ENCODE results near the gene PADI4. TPM values are rescaled to one million over a fixed set of nuclear protein-coding genes. Genes with fewer than 3 reads are reported as not detected.

Gene PADI4
- total RNA-seq, 1 donor from 2014 or later: 0.74 TPM

GRCh38 chr1:17297991-17298390 lies 10.0 kb upstream of the PADI4 start:
- TF ChIP-seq POLR2A (IDR thresholded peaks at IDR 0.05) (no peak), POLR2AphosphoS5 (IDR thresholded peaks at IDR 0.05; ENCODE audit: insufficient read depth in 1 of 2, low read depth in 1 of 2) (peak in 1 of 2 donors; percentile 82)
- DNase-seq (ENCODE audit: extremely low spot score in 2 of 2): no peak
- Histone ChIP-seq H3K9me3 (peaks cover 3% of the 10 kb centered on the region), H3K27ac (no peak overlapping the region), H3K4me1 (no peaks in the 10 kb centered on the region), H3K4me3 (no peak overlapping the region), H3K36me3 (no peaks in the 10 kb centered on the region), H3K27me3 (no peaks in the 10 kb centered on the region)
- intact Hi-C loops (cut with DNase I): no loop called here

DNA sequence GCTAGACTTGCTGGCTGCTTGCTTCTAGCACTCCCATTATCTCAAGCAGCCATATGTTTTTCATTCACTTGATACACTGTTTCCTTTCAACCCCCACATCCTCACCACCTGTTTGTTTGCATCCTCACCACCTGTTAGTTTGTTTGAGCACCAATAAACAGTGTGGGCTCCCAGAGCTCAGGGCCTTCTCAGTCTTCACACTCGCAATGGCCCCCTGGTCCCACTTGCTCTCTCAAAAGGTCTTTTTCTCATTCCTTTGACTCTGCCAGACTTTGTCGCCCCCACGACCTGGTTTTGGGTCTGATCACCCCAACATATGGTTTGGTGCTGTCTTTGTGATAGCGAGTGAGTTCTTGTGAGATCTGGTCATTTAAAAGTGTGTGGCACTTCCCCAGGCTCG lies 6.2 kb upstream of the PADI4 start:
- DNase-seq (ENCODE audit: extremely low spot score in 2 of 2): no peak
- Histone ChIP-seq H3K4me1 (peaks cover 13% of the 10 kb centered on the region), H3K36me3 (no peaks in the 10 kb centered on the region), H3K9me3 (peaks cover 3% of the 10 kb centered on the region), H3K27me3 (no peaks in the 10 kb centered on the region), H3K27ac (no peak overlapping the region), H3K4me3 (no peak overlapping the region)
- intact Hi-C loops (cut with DNase I): no loop called here
- TF ChIP-seq POLR2AphosphoS5 (IDR thresholded peaks at IDR 0.05; ENCODE audit: insufficient read depth in 1 of 2, low read depth in 1 of 2) (no peak), POLR2A (IDR thresholded peaks at IDR 0.05) (no peak), CTCF (IDR thresholded peaks at IDR 0.05) (no peak)

GRCh38 chr1:17304151-17304825 lies 3.7 kb upstream of the PADI4 start:
- H3K4me1 ChIP-seq: peaks cover 13% of the 10 kb centered on the region
- peaks cover 3% of the 10 kb centered on the region for H3K9me3 ChIP-seq
- DNase-seq (ENCODE audit: extremely low spot score in 2 of 2): no peak

DNA sequence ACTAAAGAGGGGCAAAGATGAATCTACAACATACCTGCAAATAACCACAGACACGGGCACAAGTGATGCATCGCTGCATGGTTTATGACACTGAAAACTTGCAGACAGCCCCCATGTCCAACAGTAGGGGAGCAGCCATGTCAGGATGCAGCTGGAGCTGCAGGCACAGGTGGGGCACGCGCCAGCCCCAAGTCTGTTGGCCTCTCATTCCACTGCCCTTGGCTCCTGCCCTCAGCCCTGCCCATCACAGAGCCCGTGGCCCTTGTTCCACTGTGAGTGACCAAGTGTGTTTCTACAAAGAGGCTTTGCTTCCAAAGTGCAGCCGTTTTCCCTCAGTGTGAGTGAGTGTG lies 3.2 kb upstream of the PADI4 start:
- peaks cover 3% of the 10 kb centered on the region for H3K9me3 ChIP-seq
- H3K27ac ChIP-seq: no peak overlapping the region
- intact Hi-C loops (cut with DNase I): no loop called here
- TF ChIP-seq POLR2AphosphoS5 (IDR thresholded peaks at IDR 0.05; ENCODE audit: insufficient read depth in 1 of 2, low read depth in 1 of 2): no peak
- H3K4me1 ChIP-seq: peaks cover 13% of the 10 kb centered on the region
- H3K27me3 ChIP-seq: no peaks in the 10 kb centered on the region
- no peak for DNase-seq (ENCODE audit: extremely low spot score in 2 of 2)
- no peak overlapping the region for H3K4me3 ChIP-seq
- H3K36me3 ChIP-seq: no peaks in the 10 kb centered on the region

More at GRCh38 chr1:17304151-17304825, 3.7 kb upstream of the PADI4 start:
- TF ChIP-seq POLR2A (IDR thresholded peaks at IDR 0.05) (no peak), POLR2AphosphoS5 (IDR thresholded peaks at IDR 0.05; ENCODE audit: insufficient read depth in 1 of 2, low read depth in 1 of 2) (no peak), CTCF (IDR thresholded peaks at IDR 0.05) (no peak)
- H3K27ac ChIP-seq: no peak overlapping the region
- no peak overlapping the region for H3K4me3 ChIP-seq
- no peaks in the 10 kb centered on the region for H3K27me3 ChIP-seq
- H3K36me3 ChIP-seq: no peaks in the 10 kb centered on the region
- intact Hi-C loops (cut with DNase I): no loop called here

DNA sequence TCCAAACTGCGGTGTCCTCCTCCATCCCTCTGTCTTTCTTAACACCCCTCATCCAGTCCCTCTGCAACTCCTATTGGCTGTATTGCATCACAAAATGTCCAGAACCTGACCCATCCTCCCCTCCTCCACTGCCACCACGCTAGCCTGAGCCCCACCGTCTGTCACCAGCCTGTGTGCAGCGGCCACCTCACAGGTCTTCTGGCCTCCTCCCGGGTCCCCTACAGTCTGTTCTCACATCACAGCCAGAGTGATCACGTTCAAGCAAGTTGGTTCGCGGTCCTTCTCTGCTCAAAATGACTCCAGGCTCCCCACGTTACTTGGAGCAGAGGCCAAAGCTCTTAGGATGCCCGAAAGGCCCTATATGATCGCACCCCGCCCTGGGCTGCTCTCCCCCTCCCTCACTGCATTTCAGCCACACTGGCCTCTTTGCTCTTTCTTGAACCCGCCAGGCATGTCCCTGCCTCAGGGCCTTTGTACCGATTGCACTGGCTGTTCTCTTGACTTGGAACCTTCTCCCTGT lies 2.4 kb upstream of the PADI4 start:
- TF ChIP-seq CTCF (IDR thresholded peaks at IDR 0.05): no peak
- no peak for TF ChIP-seq POLR2AphosphoS5 (IDR thresholded peaks at IDR 0.05; ENCODE audit: insufficient read depth in 1 of 2, low read depth in 1 of 2)
- TF ChIP-seq POLR2A (IDR thresholded peaks at IDR 0.05): no peak
- no peaks in the 10 kb centered on the region for H3K27me3 ChIP-seq
- no peak overlapping the region for H3K4me3 ChIP-seq
- intact Hi-C loops (cut with DNase I): no loop called here
- no peak overlapping the region for H3K27ac ChIP-seq
- no peak for DNase-seq (ENCODE audit: extremely low spot score in 2 of 2)
- no peaks in the 10 kb centered on the region for H3K36me3 ChIP-seq
- H3K4me1 ChIP-seq: peaks cover 13% of the 10 kb centered on the region
- peaks cover 3% of the 10 kb centered on the region for H3K9me3 ChIP-seq

- TF ChIP-seq POLR2A (IDR thresholded peaks at IDR 0.05) (no peak), POLR2AphosphoS5 (IDR thresholded peaks at IDR 0.05; ENCODE audit: insufficient read depth in 1 of 2, low read depth in 1 of 2) (no peak), CTCF (IDR thresholded peaks at IDR 0.05) (no peak)
- no peaks in the 10 kb centered on the region for H3K36me3 ChIP-seq
Measured at GRCh38 chr1:17306407-17306806, 1.6 kb upstream of the PADI4 start.

More at GRCh38 chr1:17306407-17306806, 1.6 kb upstream of the PADI4 start:
- Histone ChIP-seq H3K9me3 (peaks cover 3% of the 10 kb centered on the region), H3K4me1 (peaks cover 13% of the 10 kb centered on the region), H3K27me3 (no peaks in the 10 kb centered on the region), H3K4me3 (no peak overlapping the region), H3K27ac (no peak overlapping the region)
- DNase-seq (ENCODE audit: extremely low spot score in 2 of 2): no peak
- intact Hi-C loops (cut with DNase I): no loop called here
